Cerebellar cortex (tissue), 1 donor: ENCODE measurements around the gene DUSP2.

Experiments used
- DNase-seq: peaks from one replicate; pipeline ENCODE4 v3.0.0-alpha.2; 2015; ENCODE audit warnings: low spot score

The DUSP2 gene

GRCh38 chr2:96131152-96131812, 14.0 kb downstream of the DUSP2 start:
- DNase-seq = no peak

DNA sequence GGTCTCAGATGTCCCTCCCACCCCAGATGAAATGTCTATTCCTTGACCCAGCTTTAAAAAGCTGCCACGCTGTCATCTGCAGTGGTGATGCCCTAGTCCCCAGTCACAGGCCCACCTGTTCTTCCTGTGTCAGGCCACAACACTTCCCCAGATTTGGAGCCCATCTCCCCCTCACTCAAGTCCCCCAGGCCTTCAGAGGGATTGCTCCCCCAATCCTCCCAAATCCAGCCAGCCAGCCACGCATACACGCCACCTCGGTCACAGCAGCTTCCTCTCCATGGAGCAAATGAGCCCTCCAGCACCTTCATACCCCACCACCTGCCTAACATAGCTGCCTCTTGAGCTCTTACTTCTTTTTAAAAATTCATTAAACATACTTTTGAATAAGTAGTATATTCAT, 14.8 kb downstream of the DUSP2 start:
- no peak for DNase-seq

DNA sequence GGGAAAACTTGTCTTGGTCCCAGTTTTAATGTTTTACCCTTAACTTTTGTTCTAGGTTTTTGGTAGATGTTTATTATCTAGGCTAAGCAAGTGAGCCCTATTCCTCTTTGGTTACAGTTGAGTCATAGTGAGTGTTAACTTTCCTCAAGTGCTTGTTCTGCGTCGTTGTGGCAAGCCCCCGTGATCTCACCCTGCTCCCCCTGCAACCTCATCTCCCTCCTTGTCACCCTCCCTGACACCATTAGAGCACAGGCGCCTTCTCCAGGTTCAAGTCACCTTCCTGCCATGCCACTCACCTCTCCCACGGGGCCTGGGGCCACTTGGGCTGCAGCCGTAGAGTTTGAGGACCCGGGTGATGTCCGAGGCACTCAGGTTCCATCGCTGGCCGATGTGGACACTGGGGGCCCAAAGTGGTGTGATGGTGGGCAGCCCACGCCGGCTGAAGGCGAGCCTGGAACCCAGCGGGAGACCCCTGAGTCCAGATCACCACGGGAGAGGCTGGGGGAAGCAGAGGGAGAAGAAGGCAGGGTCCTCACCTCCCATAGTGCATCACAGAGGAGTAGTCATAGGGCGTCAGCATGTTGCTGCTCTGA, 15.6 kb downstream of the DUSP2 start:
- DNase-seq = no peak

DNA sequence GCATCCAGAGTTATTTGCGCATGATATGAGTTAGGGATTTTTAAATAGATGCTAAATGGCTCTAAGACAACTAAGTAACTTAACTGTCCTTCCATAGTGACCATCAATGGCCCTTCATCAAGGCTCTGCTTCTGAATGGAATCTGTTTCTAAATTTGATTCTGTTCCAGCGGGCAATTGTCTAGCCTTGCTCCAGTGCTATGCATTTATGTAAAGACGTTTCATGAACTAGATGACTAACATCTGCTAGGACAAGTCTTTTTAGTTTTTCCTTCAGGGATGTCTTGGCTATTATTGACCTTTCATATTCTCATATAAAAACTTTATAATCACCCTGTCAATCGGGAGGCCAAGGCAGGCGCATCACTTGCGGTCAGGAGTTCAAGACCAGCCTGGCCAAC, 16.8 kb downstream of the DUSP2 start:
- no peak for DNase-seq

- DNase-seq = no peak
These were observed 20.6 kb downstream of the DUSP2 start for GRCh38 chr2:96124406-96125265.

GRCh38 chr2:96123936-96124335, 21.3 kb downstream of the DUSP2 start:
- DNase-seq = no peak

DNA sequence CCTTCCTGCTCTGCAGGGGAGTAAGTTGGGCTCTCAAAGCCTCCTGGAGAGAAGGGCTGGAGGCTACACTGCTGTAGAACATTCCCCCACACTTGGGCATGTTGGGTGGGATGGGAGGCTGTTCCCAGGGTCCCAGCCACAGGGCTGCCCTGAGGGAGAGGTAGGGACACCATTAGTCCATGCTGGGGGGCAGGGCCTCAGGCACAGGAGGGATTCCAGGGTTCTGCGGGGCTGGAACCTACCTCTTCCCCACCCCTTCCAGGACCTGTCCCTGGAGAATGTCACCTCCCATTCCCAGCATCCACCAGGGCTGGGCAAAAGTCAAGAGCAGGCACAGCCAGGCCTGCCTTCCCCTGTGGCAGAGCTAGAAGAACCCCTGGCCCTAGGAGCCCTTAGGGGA, 21.9 kb downstream of the DUSP2 start:
- DNase-seq = no peak

DNA sequence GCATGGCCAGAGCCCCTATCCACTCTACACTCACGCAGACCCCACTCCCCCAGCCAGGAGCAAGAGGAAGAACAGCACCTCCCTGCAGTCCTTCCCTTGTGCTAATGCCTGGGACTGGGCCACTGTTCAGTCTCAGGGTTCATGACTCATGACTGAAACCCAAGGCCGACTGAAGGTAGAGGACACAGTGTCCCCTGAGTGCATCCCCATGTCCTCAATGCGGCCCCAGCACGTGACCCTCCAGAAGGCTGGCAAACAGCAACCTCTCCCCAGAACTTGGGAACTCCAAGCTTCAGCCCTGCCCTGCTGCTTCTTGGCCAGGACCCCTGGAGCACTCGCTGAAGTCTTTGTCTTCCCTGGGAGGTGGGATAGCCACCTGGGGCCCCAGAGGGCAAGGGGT, 22.8 kb downstream of the DUSP2 start:
- no peak for DNase-seq

DNA sequence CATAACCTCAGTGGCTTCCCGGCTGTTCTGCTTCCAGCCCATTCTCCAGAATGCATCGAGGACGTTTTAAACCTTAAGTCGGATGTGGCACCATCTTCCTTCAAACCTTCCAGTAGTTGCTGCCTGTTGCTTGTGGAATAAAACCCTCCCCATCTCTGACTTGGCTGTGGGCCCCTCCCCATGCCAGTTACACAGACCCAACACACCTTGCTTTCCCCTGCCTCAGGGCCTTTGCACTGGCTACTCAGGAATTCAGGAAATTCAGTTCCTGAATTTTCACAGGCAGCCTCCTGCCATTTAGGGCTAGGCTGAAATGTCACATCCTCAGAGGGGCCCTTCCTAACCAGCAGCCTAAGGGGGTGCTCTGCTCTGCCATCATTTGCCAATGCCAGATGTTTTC, 23.8 kb downstream of the DUSP2 start:
- DNase-seq = no peak

GRCh38 chr2:96120991-96121390, 24.2 kb downstream of the DUSP2 start:
- no peak for DNase-seq

- no peak for DNase-seq
These were observed 25.0 kb downstream of the DUSP2 start for GRCh38 chr2:96120091-96120720.

- DNase-seq = no peak
These were observed 25.9 kb downstream of the DUSP2 start for GRCh38 chr2:96119389-96119751.

DNA sequence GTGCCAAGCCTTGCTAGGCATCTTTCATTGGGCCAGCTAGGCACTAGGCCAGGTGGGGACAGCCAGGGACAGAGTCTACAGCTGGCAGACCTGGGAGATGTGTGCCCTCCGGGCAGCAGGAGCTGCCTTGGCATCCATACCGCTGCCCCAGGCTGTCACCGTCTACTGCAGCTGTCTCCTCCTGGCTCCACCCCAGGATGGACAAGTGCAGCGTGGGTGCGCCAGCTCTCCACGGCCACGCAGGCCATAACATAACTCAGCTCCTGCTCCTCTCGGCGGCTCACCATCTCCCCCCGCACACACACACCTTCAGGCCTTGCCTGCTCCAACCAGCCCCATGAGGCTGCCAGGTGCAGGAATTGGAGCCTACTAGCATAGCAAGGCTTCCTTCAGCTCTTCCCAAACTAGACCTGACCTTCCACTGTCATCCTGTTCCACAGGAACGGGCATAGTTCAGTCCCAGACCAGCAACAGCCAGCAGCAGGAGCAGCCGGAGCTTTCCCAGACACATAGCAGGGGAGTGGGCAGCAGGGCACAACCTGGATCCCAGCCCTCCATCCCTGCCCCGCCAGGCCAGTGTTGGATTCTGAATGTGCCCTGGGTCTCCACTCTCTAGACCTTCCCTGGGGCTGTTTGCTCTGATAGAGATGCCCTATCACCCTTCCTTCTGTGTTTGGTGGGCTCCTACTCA, 26.4 kb downstream of the DUSP2 start:
- no peak for DNase-seq

- no peak for DNase-seq
These were observed 27.3 kb downstream of the DUSP2 start for GRCh38 chr2:96117701-96118588.

- DNase-seq = peak; percentile 33
These were observed 28.2 kb downstream of the DUSP2 start for GRCh38 chr2:96116879-96117533.

GRCh38 chr2:96116424-96116878, 28.8 kb downstream of the DUSP2 start, which contains the start of gene ADRA2B:
TSS of gene ADRA2B (minus strand) at chr2:96116571. CDS start at chr2:96116149, 422 bp downstream.
- DNase-seq = no peak

DNA sequence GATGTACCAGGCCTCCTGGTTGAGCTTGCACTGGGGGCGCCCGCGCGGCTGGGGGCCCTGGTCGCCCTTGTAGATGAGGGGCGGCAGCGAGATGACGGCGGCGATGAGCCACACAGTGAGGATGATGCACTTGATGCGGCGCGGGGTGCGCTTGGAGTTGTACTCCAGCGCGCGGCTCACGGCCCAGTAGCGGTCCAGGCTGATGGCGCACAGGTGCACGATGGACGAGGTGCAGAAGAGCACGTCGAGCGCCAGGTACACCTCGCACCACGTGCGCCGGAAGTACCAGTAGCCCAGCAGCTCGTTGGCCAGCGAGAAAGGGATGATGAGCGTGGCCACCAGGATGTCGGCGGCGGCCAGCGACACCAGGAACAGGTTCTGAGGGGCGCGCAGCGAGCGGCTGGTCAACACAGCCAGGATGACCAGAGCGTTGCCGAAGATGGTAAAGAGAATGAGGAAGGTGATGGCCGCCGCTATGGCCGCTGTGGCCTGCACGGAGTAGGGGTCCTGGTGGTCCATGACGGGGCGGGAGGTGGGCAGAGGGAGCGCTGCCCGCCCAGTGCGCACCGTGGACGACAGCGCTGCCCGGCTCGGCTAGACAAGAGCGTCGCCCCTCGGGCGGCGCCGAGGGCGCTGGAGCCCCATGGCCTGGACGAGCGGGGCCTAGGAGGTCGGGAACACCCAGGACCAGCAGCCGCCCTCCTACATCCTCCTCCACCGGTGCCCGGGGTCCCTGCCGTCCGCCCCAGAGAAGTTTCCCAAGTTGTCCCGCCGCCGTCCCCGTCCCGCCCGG, 29.4 kb downstream of the DUSP2 start:
- DNase-seq = no peak

DNA sequence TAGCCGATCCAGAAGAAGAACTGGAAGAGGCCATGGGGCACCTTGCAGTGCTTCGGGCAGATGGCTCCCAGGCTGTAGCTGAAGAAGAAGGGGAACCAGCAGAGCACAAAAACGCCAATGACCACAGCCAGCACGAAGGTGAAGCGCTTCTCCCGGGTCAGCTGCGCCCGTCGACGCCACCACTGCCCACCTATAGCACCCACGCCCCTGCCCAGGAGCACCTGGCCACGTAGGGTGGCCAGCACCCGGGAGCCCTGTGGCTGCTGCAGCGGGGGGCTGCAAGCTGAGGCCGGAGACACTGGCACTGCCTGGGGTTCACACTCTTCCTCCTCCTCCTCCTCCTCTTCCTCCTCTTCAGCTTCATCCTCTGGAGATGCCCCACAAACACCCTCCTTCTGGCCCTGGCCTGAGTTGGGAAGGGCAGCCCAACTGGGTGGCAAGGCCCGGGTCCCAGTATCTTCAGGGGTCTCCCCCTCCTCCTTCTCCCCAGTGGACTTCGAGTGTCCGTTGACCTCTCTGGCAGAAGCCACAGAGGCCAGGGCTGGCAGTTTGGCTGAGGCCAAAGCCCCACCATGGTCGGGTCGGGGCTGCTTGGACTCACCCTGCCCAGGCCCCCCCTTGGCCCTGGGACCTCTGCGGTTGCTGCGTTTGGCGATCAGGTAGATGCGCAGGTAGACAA, 30.2 kb downstream of the DUSP2 start:
- no peak for DNase-seq

GRCh38 chr2:96114546-96114902, 30.7 kb downstream of the DUSP2 start:
- no peak for DNase-seq
